ENCODE results near the gene EEF1A1. TPM values are rescaled to one million over a fixed set of nuclear protein-coding genes. Genes with fewer than 3 reads are reported as not detected.

The EEF1A1 gene
- polyA plus RNA-seq, 1 of the 3 experiments (the other 2 are of a cell fraction) = 10,787 TPM

- no peak for TF ChIP-seq RXRA (IDR thresholded peaks at IDR 0.05; ENCODE audit: borderline replicate concordance, low read depth)
- TF ChIP-seq ELF1 (IDR thresholded peaks at IDR 0.05) = no peak
- no peak for TF ChIP-seq FOXJ3 (CRISPR knock-in tag; IDR thresholded peaks at IDR 0.05)
- no peak for TF ChIP-seq YY1 (IDR thresholded peaks at IDR 0.05; ENCODE audit: low read depth)
- TF ChIP-seq NFIC (IDR thresholded peaks at IDR 0.05; ENCODE audit: borderline replicate concordance) = no peak
- TF ChIP-seq ZBTB33 (IDR thresholded peaks at IDR 0.05; ENCODE audit: borderline replicate concordance, low read depth) = no peak
- no peak for TF ChIP-seq MXI1 (IDR thresholded peaks at IDR 0.05; ENCODE audit: low read depth, low read length)
- TF ChIP-seq CTCF (IDR thresholded peaks at IDR 0.05) = no peak
- TF ChIP-seq, protein P1, sequence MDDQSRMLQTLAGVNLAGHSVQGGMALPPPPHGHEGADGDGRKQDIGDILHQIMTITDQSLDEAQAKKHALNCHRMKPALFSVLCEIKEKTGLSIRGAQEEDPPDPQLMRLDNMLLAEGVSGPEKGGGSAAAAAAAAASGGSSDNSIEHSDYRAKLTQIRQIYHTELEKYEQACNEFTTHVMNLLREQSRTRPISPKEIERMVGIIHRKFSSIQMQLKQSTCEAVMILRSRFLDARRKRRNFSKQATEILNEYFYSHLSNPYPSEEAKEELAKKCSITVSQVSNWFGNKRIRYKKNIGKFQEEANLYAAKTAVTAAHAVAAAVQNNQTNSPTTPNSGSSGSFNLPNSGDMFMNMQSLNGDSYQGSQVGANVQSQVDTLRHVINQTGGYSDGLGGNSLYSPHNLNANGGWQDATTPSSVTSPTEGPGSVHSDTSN (IDR thresholded peaks at IDR 0.05) = no peak
- TF ChIP-seq GABPA (IDR thresholded peaks at IDR 0.05; ENCODE audit: low read depth) = no peak
Measured at GRCh38 chr6:73538116-73538779, 17.4 kb upstream of the EEF1A1 start (continued).

GRCh38 chr6:73537677-73538076, 16.8 kb upstream of the EEF1A1 start:
- Histone ChIP-seq H3F3A (replicated peaks; ENCODE audit: insufficient read depth) (no peaks in the 10 kb centered on the region), H3K79me2 (ENCODE audit: insufficient read depth) (no peaks in the 10 kb centered on the region), H3K9ac (no peak overlapping the region), H4K20me1 (ENCODE audit: insufficient read depth) (no peaks in the 10 kb centered on the region), H3K9me3 (no peaks in the 10 kb centered on the region), H3K36me3 (replicated peaks in 1 of 2; ENCODE audit: control insufficient read depth in 1 of 2, insufficient read depth in 2 of 2, low read length in 1 of 2) (no peaks in the 10 kb centered on the region), H3K4me2 (no peak overlapping the region), H2AFZ (ENCODE audit: low read depth) (no peak overlapping the region), H3K9me2 (no peaks in the 10 kb centered on the region), H3K4me3 (ENCODE audit: low read depth in 2 of 2, low read length in 1 of 2) (no peak overlapping the region), H3K27ac (ENCODE audit: low read depth in 2 of 2, low read length in 1 of 2) (no peak overlapping the region), H3K4me1 (ENCODE audit: control insufficient read depth in 1 of 2, insufficient read depth in 2 of 2, low read depth in 1 of 2, low read length in 1 of 2) (no peaks in the 10 kb centered on the region), H3K27me3 (ENCODE audit: insufficient read depth) (no peaks in the 10 kb centered on the region)
- POLR2A ChIA-PET = interaction anchor here (0.5 kb wide), 1 partner anchor 147 kb away, joined by 3 read pairs; no protein-coding TSS in a partner anchor
- DNase-seq = no peak
- WGBS (ENCODE audit: low lambda C conversion rate) = 90% methylated on average over 3 of the region's 3 CpGs
- CTCF ChIA-PET = interaction anchor here (1.0 kb wide), 1 partner anchor 14 kb away, joined by 3 read pairs; no protein-coding TSS in a partner anchor
- TF ChIP-seq TEAD4 (IDR thresholded peaks at IDR 0.05; ENCODE audit: borderline replicate concordance, insufficient read depth) (no peak), SIN3A (IDR thresholded peaks at IDR 0.05; ENCODE audit: borderline replicate concordance, low read depth, low read length) (no peak), JUND (IDR thresholded peaks at IDR 0.05) (no peak), GATA2 (CRISPR knock-in tag; IDR thresholded peaks at IDR 0.05) (no peak), RAD21 (IDR thresholded peaks at IDR 0.05; ENCODE audit: low read length) (no peak), RFX5 (IDR thresholded peaks at IDR 0.05; ENCODE audit: low read length) (no peak), FOXJ3 (CRISPR knock-in tag; IDR thresholded peaks at IDR 0.05) (no peak)
